NT2/D1 (cell line): ENCODE measurements around the gene GATC.

ENCODE experiments used
- SUZ12 ChIP-seq: IDR thresholded peaks from 2 replicates; pipeline ENCODE4 v1.6.1; 2011; ENCODE audit not compliant: insufficient read length, insufficient read depth; ENCODE audit errors: extremely low read depth
- ZNF274 ChIP-seq: IDR thresholded peaks from 2 replicates; pipeline ENCODE4 v1.6.1; 2011; ENCODE audit warnings: mild to moderate bottlenecking, low read depth, low read length

DNA sequence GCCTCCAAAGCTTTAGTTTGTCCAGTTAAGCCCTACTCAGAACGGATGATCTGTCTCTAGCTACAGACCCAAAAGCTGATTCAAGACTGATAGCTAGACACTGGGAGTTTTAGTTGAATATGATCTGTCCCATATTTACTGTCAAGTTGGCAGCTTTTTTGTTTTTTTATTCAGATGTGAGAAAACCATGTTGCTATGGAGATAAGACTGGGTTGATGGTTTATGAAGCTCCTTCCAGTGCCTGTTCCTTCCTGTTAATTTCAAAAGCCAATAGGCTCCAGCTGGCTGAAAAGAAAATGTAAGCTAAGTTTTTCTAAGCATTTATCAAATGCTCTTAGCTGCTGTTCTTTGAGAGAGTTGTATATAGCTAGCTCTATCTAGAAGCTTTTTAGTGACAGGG lies 54.3 kb downstream of the GATC start:
- no peak for TF ChIP-seq SUZ12
- TF ChIP-seq ZNF274: no peak
